HG03039 (cell line): ENCODE data around the gene TCF23.
"Not testable (repeated sequence)": the region's sequence is repeated elsewhere in the genome, so short reads cannot be mapped to it uniquely, and the experiment has no call there.

Experiments used
- ATAC-seq: cut with Tn5 transposase; IDR thresholded peaks from one replicate; pipeline ENCODE4 v1.9.1; 2021; ENCODE audit warnings: mild to moderate bottlenecking, moderate library complexity; ENCODE audit not compliant: unreplicated experiment

The TCF23 gene

GRCh38 chr2:27152102-27152795 is 3.4 kb downstream of the TCF23 start:
- no peak for ATAC-seq

GRCh38 chr2:27152796-27153464 is 4.1 kb downstream of the TCF23 start:
- ATAC-seq: no peak

GRCh38 chr2:27154488-27154887 is 5.7 kb downstream of the TCF23 start:
- ATAC-seq: no peak

- no peak for ATAC-seq
Observed at GRCh38 chr2:27155069-27155520, 6.3 kb downstream of the TCF23 start.

GRCh38 chr2:27158468-27158867 is 9.7 kb downstream of the TCF23 start:
- ATAC-seq: no peak

- ATAC-seq: no peak
Observed at GRCh38 chr2:27159271-27159670, 10.5 kb downstream of the TCF23 start.

GRCh38 chr2:27160191-27160590 is 11.4 kb downstream of the TCF23 start:
- no peak for ATAC-seq

GRCh38 chr2:27162151-27163121 is 13.6 kb downstream of the TCF23 start:
- ATAC-seq: no peak

- ATAC-seq: no peak
Observed at GRCh38 chr2:27164960-27165763, 16.4 kb downstream of the TCF23 start.

GRCh38 chr2:27170581-27171337 is 22.0 kb downstream of the TCF23 start:
- ATAC-seq: no peak

- ATAC-seq: no peak
Observed at GRCh38 chr2:27171351-27171848, 22.6 kb downstream of the TCF23 start.

GRCh38 chr2:27174638-27175037 is 25.8 kb downstream of the TCF23 start:
- no peak for ATAC-seq

GRCh38 chr2:27175330-27175729 is 26.5 kb downstream of the TCF23 start:
- no peak for ATAC-seq

GRCh38 chr2:27175781-27176180 is 27.0 kb downstream of the TCF23 start:
- ATAC-seq: not testable (repeated sequence)

GRCh38 chr2:27177441-27178351 is 28.9 kb downstream of the TCF23 start:
- ATAC-seq: no peak

- ATAC-seq: no peak
Observed at GRCh38 chr2:27178469-27178868, 29.7 kb downstream of the TCF23 start.

GRCh38 chr2:27179344-27180000 is 30.7 kb downstream of the TCF23 start:
- no peak for ATAC-seq

GRCh38 chr2:27182346-27182745 is 33.5 kb downstream of the TCF23 start:
- ATAC-seq: no peak
